ENCODE measurements around the gene PROCA1.
"Not testable (repeated sequence)": the region's sequence is repeated elsewhere in the genome, so short reads cannot be mapped to it uniquely, and the experiment has no call there.

Gene PROCA1

GRCh38 chr17:28661635-28662526 is 49.8 kb downstream of the PROCA1 start, which contains the start of the genes SDF2 and SUPT6H:
Gene SDF2 (minus strand): TSS chr17:28661906. CDS start chr17:28661876, 30 bp downstream.
Gene SUPT6H (plus strand): TSS chr17:28662205. CDS start chr17:28673402, 11,197 bp downstream.
- DNase-seq: peak; percentile 81

GRCh38 chr17:28659497-28659881 is 52.2 kb downstream of the PROCA1 start:
- not testable (repeated sequence) for DNase-seq

GRCh38 chr17:28658766-28659496 is 52.8 kb downstream of the PROCA1 start:
- not testable (repeated sequence) for DNase-seq

GRCh38 chr17:28658342-28658741 is 53.3 kb downstream of the PROCA1 start:
- not testable (repeated sequence) for DNase-seq

- DNase-seq: no peak
Observed at GRCh38 chr17:28657756-28658155, 53.9 kb downstream of the PROCA1 start.

- no peak for DNase-seq
Observed at GRCh38 chr17:28655160-28655559, 56.5 kb downstream of the PROCA1 start.

All from NCI-H524 treated with DMSO at 0.1 percent for 48 hours (cell line).